ENCODE results near the gene PRKAG3. TPM values are rescaled to one million over a fixed set of nuclear protein-coding genes. Genes with fewer than 3 reads are reported as not detected.
A peak's percentile ranks its signal among the peaks of the same experiment; 100 is the strongest.

The PRKAG3 gene
- total and polyA plus RNA-seq, 4 donors: 0.08 TPM; not detected in 3

DNA sequence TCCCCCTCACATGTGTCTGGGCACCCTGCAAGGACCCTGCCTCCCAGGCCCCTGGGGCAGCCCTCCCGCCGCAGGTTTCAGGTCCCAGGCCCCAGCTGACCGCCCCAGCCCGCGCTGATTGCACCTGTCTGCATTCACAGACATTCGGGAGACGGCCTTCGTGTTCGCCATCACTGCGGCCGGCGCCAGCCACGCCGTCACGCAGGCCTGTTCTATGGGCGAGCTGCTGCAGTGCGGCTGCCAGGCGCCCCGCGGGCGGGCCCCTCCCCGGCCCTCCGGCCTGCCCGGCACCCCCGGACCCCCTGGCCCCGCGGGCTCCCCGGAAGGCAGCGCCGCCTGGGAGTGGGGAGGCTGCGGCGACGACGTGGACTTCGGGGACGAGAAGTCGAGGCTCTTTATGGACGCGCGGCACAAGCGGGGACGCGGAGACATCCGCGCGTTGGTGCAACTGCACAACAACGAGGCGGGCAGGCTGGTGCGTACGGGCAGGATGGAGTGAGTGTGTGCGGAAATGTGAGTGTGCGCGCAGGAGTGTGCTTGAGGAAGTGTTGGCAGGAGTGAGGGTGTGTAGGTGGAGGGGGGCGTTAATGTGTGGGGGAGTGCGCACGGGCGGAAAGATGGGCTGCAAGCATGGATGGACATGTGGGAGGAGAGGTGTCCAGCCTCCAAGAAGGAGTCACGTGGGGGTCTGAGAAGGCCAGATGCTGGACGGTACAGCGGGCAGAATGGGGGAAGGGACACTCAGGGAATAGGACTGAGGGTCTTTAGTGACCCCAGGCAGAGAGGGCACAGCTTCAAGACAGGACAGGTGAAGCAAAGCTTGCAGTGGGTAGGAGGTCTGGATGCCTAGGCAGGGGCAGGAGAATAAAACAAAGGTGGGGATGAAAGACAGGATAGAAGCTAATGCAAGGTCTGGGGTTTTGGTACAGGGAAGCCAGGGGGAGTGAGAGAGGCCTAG lies 40.0 kb upstream of the PRKAG3 start:
- H3K4me1 ChIP-seq (ENCODE audit: control insufficient read depth in 4 of 4, insufficient read depth in 4 of 4, low read length in 3 of 4): peaks cover 4 to 17% (median 9%) of the 10 kb centered on the region in 4 donors
- no peaks in the 10 kb centered on the region for H3K9me3 ChIP-seq (ENCODE audit: control insufficient read depth in 4 of 4, low read length in 3 of 4)
- peaks cover 7 to 25% (median 19%) of the 10 kb centered on the region in 4 donors for H3K27me3 ChIP-seq (ENCODE audit: control insufficient read depth in 4 of 4, insufficient read depth in 4 of 4, low read length in 3 of 4)
- DNase-seq (ENCODE audit: low spot score): no peak
- no peak for TF ChIP-seq NR2F2 (IDR thresholded peaks at IDR 0.05)
- TF ChIP-seq, protein P1, sequence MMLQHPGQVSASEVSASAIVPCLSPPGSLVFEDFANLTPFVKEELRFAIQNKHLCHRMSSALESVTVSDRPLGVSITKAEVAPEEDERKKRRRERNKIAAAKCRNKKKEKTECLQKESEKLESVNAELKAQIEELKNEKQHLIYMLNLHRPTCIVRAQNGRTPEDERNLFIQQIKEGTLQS (IDR thresholded peaks at IDR 0.05): no peak
- TF ChIP-seq, protein P2, sequence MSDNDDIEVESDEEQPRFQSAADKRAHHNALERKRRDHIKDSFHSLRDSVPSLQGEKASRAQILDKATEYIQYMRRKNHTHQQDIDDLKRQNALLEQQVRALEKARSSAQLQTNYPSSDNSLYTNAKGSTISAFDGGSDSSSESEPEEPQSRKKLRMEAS (IDR thresholded peaks at IDR 0.05): no peak
- TF ChIP-seq SP1 (IDR thresholded peaks at IDR 0.05): no peak
- no peak for TF ChIP-seq RAD21 (IDR thresholded peaks at IDR 0.05)
- TF ChIP-seq, protein P3, sequence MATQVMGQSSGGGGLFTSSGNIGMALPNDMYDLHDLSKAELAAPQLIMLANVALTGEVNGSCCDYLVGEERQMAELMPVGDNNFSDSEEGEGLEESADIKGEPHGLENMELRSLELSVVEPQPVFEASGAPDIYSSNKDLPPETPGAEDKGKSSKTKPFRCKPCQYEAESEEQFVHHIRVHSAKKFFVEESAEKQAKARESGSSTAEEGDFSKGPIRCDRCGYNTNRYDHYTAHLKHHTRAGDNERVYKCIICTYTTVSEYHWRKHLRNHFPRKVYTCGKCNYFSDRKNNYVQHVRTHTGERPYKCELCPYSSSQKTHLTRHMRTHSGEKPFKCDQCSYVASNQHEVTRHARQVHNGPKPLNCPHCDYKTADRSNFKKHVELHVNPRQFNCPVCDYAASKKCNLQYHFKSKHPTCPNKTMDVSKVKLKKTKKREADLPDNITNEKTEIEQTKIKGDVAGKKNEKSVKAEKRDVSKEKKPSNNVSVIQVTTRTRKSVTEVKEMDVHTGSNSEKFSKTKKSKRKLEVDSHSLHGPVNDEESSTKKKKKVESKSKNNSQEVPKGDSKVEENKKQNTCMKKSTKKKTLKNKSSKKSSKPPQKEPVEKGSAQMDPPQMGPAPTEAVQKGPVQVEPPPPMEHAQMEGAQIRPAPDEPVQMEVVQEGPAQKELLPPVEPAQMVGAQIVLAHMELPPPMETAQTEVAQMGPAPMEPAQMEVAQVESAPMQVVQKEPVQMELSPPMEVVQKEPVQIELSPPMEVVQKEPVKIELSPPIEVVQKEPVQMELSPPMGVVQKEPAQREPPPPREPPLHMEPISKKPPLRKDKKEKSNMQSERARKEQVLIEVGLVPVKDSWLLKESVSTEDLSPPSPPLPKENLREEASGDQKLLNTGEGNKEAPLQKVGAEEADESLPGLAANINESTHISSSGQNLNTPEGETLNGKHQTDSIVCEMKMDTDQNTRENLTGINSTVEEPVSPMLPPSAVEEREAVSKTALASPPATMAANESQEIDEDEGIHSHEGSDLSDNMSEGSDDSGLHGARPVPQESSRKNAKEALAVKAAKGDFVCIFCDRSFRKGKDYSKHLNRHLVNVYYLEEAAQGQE (IDR thresholded peaks at IDR 0.05): no peak
- TF ChIP-seq HNF4A (conservative IDR thresholded peaks at IDR 0.05): no peak
- TF ChIP-seq EGR1 (IDR thresholded peaks at IDR 0.05; ENCODE audit: low read depth in 2 of 2): no peak
- TF ChIP-seq, protein P4, sequence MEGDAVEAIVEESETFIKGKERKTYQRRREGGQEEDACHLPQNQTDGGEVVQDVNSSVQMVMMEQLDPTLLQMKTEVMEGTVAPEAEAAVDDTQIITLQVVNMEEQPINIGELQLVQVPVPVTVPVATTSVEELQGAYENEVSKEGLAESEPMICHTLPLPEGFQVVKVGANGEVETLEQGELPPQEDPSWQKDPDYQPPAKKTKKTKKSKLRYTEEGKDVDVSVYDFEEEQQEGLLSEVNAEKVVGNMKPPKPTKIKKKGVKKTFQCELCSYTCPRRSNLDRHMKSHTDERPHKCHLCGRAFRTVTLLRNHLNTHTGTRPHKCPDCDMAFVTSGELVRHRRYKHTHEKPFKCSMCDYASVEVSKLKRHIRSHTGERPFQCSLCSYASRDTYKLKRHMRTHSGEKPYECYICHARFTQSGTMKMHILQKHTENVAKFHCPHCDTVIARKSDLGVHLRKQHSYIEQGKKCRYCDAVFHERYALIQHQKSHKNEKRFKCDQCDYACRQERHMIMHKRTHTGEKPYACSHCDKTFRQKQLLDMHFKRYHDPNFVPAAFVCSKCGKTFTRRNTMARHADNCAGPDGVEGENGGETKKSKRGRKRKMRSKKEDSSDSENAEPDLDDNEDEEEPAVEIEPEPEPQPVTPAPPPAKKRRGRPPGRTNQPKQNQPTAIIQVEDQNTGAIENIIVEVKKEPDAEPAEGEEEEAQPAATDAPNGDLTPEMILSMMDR (IDR thresholded peaks at IDR 0.05; ENCODE audit: low read depth, low read length, missing input control): no peak
- TF ChIP-seq, protein P5, sequence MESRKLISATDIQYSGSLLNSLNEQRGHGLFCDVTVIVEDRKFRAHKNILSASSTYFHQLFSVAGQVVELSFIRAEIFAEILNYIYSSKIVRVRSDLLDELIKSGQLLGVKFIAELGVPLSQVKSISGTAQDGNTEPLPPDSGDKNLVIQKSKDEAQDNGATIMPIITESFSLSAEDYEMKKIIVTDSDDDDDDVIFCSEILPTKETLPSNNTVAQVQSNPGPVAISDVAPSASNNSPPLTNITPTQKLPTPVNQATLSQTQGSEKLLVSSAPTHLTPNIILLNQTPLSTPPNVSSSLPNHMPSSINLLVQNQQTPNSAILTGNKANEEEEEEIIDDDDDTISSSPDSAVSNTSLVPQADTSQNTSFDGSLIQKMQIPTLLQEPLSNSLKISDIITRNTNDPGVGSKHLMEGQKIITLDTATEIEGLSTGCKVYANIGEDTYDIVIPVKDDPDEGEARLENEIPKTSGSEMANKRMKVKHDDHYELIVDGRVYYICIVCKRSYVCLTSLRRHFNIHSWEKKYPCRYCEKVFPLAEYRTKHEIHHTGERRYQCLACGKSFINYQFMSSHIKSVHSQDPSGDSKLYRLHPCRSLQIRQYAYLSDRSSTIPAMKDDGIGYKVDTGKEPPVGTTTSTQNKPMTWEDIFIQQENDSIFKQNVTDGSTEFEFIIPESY (IDR thresholded peaks at IDR 0.05): no peak
- TF ChIP-seq TAF1 (conservative IDR thresholded peaks at IDR 0.05): no peak
- no peak for TF ChIP-seq FOXA1 (IDR thresholded peaks at IDR 0.05)
- no peak for TF ChIP-seq FOXA2 (IDR thresholded peaks at IDR 0.05)
- no peak for TF ChIP-seq JUND (IDR thresholded peaks at IDR 0.05)
- TF ChIP-seq RXRA (IDR thresholded peaks at IDR 0.05): no peak
- TF ChIP-seq GABPA (IDR thresholded peaks at IDR 0.05 in 1 of 2, conservative IDR thresholded peaks at IDR 0.05 in 1 of 2): no peak
- H3K36me3 ChIP-seq (ENCODE audit: control insufficient read depth in 4 of 4, insufficient read depth in 3 of 4, low read depth in 1 of 4, low read length in 3 of 4): no peaks in the 10 kb centered on the region
- H3K9ac ChIP-seq (ENCODE audit: low read depth in 1 of 2, low read length in 2 of 2): no peak overlapping the region
- WGBS: 6% methylated on average over 60 of the region's 60 CpGs
- H3K4me3 ChIP-seq (ENCODE audit: low read depth in 1 of 3, low read length in 3 of 3): peak overlapping the region in 1 of 3 donors; percentile 10
- no peak overlapping the region for H3K27ac ChIP-seq (ENCODE audit: low read depth in 1 of 2, low read length in 2 of 2)
